ENCODE results near the gene RASA3.
"Not testable (repeated sequence)": the region's sequence is repeated elsewhere in the genome, so short reads cannot be mapped to it uniquely, and the experiment has no call there.

The RASA3 gene

DNA sequence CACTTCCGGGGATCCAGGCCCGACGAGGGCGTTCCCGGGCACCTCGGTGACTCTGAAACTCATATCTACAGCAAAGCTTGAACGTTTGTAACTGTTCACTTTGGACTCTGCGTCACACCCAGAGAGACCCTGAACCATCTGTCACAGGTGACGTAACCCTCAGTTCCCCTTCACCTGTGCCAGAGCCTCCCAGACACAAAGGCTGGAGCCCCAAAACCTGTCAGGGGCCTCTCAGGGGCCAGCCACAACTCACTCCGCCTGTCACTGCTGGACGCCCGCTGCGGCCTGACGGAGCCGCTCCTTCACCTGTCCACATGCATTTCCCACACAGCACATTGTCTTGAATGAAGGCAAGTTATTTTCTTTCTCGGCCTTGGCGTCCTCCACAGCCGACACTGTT, 8.0 kb downstream of the RASA3 start:
- DNase-seq: no peak

DNA sequence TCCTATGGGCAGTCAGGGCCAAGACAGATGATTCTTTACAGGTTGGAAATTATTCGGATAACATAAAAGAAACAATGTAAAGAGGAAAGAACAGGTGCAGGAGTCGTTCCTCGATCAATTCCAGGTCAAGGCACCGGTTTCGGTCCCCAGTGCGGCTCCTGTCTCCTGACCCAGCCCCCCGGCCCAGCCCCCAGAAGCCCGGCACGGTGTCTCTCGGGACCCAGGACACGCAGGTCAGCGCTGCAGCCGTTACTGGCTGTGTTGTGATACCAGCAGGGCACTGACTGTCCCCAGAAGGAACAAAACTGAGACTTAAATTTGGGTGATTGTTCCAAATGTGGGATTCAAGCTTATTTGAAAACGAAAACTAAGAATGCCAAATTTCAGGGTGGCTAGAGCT, 8.5 kb downstream of the RASA3 start:
- no peak for DNase-seq

DNA sequence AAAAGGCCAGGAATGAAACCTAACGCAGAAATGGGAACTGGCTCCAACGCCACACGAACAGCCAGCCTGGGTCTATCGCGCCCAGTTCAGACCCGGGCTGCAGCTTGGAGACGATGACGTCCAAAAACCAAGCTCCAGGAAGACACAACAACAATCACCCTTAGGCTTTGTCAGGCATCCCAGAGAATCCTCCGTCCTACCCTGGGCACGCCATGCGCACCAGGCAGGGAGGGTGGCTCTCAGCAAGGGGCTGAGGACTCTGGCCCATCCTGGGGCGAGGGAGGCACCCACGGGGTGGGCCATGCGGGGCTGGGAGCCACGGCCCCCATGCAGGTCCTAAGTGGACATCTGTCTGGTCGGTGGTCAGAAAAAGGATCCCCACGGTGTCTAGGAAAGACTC, 9.0 kb downstream of the RASA3 start:
- DNase-seq: no peak

DNA sequence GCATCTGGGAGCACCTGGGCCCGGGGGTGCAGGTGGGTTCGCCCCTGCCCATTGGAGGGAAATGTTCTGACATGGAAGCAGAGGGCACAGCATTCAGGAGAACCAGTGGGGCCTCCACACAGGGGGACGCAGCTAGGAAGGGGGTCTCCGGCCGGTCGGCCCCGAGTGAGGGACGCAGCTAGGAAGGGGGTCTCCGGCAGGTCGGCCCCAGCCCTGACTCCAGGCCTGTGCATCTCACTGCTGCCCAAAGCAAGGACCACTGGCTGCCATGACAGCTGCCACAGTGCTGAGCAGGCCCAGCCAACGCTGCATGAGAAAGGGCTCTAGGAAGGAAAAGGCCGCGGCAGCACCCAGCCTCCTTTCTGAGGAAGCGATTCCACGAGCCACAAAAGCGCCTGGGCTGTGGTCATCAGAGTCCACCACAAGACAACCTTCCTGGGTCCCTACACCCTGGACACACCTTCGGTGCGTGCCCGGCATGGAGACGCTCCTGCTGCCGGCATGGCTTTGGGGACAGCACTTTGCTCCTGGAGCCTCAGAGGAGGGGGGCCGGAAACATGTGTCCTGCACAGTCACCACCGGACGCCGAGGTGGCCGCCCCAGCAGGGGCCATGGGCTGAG, 9.7 kb downstream of the RASA3 start:
- no peak for DNase-seq

DNA sequence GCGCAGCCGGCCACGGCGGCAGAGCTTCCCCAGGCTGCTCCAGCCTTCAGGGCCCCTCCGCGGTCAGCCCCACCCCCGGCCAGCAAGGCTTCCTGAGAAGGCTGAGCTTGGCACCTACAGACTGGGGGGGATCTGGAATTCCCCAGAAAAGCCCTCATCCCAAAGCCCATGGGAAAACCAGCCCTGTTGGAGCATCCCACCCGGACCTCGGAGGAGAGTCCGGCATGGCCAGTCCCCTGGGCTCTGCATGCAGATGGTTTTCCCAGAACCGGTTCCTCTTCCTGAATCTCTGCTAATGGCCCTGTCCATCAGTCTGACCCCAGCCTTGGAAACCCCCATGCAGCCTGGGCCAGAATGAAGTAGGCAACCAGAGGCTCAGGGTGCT, 10.3 kb downstream of the RASA3 start:
- DNase-seq: no peak

DNA sequence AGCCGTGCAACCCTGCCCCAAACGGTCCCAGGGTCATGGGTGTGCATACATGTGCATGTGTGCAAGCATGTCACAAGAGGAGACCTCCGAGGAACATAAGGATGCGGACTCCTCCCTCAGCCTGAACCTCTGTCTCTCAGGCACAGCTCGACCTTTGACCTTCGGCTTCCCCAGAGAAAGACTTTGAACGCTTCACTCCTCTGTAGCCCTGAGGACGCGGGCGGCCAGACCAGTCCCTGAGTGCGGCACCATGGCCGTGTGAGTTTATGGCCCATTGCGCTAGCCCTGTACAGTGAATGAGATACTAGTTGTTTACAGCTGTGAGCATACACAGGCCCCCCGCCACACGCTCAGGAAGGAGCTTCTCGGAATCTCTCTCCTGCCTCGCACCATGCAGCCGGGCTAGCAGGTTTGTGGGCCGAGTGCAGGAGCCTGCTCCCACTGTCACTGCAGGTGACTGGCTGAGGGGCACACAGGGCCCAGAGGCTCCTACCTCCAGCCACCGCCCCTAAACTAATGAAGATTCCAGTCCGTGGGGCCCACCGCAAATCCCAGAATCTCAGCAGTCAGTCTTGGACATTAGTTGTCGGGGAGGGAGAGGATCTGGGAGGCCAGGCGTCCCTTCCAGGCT, 10.8 kb downstream of the RASA3 start:
- DNase-seq: no peak

DNA sequence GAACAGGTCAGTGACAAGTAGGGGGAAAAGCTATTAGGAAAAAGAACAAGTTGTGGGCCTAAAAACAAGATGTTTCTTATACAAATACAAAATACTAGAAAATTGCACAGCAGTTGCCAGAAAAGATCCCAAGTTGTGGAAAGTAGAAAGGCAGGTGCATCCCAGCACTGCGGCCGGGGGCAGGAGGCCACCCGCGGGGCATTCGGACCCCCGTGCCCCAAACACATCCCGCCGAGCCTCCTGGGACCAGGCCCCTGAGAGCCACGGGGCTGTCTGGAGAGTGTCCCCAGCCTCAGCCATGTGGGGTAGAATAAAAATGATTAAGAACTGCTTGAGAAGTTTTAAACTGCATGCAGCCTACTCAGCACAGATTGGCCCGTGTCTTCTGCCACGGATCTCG, 11.4 kb downstream of the RASA3 start:
- DNase-seq: no peak

DNA sequence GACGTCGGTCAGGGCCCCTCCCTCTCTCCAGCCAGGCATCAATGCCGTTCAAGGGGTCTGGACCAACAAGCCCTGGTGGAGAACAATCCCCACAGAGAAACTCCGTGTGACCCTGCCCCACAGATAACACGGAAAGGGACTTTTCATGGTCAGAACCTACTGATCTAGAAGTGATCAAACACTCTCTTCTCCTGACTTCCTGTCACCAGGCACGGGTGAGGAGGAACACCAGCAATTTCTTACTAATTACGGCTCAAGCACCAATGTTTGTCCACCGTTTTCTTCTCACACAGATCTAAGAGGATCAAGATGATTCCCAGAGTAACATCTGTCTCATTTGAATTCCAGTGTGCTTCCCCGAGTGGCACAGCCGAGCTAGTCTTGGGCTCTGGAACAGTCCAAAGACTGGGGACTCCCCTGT, 11.8 kb downstream of the RASA3 start:
- DNase-seq: no peak

DNA sequence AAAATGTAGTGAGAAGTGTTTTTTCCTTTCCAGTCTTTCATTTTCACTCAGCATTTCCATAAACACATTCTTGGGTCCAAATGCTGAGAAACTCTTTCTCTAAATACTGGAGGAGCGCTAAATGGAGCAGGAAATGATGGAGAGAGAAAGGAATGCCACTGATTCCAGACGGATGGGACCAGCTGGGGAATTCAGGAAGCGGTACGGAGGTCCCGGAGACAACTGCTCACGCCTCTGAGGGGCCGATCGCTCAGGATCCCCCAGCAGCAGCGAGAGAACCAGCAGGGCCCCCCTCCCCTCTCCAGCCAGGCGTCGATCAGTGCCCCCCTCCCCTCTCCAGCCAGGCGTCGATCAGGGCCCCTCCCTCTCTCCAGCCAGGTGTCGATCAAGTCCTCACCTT, 13.2 kb downstream of the RASA3 start:
- no peak for DNase-seq

DNA sequence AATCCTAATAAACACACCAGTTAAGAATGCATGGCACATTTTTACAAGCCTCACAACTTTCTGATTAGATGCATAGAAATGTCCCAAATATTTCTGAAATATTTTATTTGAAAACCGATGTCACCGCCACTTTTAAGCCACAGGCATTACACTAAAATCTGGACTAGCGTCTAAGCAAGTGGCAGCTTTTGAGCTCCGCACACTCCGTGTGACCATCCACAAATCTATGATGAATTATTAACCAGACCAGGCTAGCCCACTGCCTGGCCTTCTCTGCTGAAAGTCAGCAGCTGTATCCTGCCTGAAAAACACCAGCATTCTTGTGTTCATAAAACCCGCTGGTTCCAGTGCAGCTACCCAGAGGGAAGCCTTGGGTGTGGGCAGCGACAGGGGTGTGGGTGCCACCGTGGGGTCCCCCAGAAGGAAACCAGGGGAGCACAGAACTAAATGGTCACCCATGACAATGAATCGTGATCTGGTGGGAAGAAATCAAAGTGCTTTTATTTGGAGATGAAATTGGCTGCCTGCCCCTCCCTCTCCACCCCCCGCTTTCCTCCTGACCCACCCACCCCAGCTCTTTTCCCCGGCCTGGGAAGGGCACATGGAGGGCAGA, 13.8 kb downstream of the RASA3 start:
- no peak for DNase-seq

DNA sequence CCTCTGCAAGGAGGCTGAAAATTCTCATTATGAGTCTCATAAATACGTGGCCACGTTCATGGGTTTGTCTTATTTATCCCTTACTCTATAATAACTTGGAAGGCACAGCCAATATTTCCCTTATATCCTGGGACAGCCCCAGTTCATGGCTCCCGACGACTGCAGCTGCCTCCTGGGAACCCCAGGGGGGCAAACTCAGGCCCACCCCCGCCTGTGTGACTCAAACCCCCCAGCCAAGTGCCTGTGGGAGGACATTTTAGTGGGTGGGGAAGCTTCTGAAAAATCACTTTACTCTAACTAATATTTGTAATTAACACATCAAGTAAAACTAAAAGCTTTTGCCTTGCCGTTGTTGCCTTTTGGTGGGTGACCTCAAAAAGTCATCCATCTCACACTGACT, 14.3 kb downstream of the RASA3 start:
- no peak for DNase-seq

DNA sequence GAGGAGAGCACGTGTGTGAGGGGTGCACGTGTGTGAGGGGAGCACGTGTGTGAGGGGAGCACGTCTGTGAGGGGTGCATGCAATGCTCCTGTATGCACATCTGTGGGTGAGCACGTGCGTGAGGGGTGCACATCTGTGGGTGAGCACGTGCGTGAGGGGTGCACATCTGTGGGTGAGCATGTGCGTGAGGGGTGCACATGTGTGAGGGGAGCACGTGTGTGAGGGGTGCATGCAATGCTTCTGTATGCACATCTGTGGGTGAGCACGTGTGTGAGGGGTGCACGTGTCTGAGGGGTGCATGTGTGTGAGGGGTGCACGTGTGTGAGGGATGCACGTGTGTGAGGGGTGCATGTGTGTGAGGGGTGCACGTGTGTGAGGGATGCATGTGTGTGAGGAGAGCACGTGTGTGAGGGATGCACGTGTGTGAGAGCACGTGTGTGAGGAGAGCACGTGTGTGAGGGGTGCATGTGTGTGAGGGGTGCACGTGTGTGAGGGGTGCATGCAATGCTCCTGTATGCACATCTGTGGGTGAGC, 15.0 kb downstream of the RASA3 start:
- not testable (repeated sequence) for DNase-seq

DNA sequence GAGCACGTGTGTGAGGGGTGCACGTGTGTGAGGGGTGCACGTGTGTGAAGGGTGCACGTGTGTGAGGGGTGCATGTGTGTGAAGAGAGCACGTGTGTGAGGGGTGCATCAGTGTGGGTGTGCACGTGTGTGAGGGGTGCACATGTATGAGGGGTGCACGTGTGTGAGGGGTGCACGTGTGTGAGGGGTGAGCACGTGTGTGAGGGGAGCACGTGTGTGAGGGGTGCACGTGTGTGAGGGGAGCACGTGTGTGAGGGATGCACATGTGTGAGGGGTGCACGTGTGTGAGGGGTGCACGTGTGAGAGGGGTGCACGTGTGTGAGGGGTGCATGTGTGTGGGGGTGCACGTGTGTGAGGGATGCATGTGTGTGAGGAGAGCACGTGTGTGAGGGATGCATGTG, 15.7 kb downstream of the RASA3 start:
- DNase-seq: no peak

DNA sequence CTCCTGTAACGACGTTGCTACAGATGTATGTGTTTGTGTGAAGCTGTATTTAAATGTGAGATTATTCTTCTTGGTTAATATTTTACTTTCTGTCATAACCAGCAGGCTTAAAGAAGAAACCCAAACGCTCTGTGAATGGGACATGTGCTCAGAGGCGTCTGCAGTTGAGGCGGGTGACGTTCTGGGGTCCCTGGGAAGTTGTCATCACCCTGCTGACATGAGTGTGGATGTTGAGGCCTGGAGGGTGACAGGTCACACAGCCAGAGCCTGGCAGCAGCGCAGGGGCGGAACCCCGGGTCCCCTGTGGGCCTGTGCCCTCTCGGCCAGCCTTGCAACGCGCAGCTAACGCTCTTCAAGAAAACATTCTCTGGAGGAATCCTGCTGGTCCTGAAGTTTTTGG, 16.6 kb downstream of the RASA3 start:
- no peak for DNase-seq

DNA sequence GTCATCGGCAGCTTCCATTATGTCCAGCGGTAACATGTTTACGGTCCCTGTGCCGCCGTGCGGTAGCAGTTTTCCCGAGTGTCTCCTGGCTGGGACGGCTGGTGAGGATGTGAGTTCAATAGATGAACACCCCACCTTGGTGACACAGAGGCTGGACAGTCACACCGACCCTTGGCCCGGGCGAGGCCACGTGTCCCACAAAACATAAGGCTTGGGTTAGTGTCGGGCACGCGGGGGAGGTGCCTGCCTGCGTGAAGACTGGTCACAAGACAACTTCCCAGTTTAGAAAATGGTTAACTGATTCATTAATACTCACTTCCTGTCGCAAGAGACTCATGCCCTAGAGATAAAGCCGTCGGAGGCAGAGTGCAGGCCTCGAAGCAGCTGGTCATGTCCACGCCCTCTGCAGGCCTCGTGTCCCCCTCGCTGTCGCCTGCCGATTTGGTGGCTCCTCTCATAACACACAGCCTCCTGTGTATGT, 17.2 kb downstream of the RASA3 start:
- DNase-seq: no peak

DNA sequence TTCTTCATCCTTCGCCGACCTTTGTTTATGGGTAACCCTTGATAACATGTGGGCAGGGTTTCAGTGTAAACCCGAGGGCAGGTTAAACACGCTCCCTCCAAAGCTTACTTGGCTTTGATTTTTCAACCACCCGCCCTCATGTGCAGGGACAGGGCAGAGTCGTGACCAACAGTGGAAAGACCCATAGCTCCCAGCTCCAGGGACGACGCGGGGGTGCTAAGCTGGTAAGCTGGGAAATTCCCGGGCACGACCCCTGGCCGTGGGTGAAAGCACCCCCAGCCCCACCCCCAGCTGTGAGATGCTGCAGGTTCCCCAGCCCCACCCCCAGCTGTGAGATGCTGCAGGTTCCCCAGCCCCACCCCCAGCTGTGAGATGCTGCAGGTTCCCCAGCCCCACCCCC, 17.8 kb downstream of the RASA3 start:
- DNase-seq: not testable (repeated sequence)

DNA sequence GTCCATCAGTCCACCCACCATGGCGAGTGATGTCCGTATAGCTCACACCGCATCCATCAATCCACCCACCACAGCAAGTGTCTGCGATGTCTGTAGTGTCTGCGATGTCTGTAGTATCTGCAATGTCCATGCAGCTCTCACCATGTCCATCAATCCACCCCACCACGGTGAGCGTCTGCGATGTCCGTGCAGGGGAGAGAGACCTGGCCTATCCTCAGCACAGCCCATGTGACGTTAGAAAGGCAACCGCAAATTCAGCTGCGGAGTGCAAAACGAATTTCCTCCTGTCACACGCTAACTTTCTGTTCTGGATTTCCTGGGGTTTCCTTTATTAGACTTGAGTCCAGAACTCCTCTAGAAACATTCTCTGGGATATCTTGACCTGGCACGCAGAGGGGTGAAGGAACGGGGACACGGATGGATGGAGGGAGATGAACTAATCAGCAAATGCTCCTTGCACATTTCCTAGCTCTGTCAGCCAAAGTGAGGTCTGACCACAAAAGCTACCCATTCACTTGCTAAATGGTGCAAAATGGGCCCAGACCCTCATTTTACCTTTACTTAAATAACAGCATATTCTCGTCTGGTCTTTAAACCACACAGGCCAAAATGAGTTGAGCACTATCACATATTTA, 18.3 kb downstream of the RASA3 start:
- DNase-seq: no peak

DNA sequence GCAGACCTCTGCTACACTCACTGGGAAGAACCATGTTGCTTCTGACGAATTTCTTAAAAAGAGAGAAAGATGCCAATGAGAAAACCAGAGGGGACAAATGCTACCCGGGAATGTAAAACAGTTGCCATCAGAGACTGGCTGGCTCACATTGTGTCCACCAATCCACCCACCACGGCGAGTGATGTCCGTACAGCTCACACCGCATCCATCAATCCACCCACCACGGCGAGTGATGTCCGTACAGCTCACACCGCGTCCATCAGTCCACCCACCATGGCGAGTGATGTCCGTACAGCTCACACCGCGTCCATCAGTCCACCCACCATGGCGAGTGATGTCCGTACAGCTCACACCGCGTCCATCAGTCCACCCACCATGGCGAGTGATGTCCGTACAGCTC, 19.0 kb downstream of the RASA3 start:
- not testable (repeated sequence) for DNase-seq

DNA sequence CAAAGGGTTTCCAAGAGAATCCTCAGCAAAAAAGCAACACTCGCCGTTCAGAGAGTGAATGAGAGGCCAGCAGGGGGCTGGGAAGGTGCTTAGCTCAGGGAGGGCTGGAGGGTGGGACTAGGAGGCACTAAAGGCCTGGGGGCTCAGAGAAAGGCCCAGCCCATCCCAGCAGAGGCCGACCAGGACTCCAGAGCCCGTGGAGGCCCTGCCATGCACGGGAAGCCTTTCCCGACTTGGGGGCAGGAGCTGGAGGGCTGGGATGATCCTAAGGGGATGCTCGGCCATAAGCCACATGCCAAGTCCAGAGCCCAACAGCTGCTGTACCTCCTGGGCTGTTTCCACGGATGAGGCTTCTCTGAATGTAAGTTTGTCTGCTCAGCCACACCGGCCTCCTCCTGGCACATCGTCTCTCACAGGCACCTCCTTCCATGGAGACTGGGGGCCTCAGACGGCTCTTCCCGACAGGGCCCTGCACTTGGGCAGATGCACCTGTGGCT, 19.5 kb downstream of the RASA3 start:
- DNase-seq: no peak

DNA sequence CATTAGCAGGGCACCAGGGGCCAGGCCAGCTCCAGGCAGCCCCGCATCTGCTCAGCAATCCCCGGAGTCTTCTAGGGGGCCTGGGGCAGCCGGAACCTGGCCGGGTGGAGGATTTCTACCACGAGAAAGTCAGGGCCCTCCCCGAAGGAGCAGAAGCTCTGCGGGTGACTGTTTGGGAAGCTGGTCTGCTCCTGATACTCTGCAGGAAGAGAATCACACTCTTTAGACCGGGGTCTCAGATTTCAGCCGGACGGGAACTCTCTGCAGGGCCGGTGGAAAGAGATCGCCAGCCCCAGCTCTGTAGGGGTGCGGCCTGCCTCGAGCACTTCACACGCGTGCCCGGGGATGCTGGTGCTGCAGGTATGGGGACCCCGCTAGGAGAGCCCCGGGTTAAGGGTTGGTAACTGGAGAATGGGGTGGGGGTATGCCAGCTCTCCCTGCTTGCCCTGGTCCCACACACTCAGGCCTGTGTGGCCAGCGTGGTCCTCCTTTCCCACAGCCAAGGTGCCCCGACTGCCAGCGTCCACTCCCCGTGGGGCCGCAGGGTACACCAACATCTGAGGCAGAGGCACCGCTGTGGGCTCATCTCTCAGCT, 20.1 kb downstream of the RASA3 start:
- no peak for DNase-seq

DNA sequence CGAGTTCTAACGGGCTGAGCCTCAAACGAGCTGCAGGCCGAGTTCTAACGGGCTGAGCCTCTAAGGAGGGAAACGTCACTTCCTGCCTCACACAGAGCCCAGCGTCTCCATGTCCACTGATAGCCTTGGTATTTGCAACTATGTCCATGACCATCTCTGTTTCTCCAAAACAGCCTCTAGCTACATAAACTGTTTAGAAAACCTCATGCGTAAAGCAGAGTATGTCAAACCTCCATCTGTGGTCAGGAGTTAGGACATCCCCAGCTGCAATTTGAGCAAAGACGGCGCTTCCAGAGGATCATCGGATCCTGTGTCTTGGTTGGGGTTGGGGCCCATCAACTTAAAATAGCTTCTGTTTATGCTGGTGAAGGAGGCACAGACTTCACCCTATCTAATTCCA, 20.8 kb downstream of the RASA3 start:
- no peak for DNase-seq

DNA sequence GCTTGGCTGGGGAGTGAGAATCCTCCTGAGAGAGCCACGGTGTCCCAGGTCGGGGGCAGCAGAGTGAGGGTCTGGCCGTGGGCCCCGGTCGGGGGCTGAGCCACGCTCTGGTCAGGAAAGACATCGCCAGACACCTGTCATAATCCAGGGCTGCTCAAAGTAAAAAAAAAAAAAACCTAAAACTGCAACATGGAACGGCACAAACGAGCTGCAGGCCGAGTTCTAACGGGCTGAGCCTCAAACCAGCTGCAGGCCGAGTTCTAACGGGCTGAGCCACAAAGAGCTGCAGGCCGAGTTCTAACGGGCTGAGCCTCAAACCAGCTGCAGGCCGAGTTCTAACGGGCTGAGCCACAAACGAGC, 21.6 kb downstream of the RASA3 start:
- DNase-seq: not testable (repeated sequence)

DNA sequence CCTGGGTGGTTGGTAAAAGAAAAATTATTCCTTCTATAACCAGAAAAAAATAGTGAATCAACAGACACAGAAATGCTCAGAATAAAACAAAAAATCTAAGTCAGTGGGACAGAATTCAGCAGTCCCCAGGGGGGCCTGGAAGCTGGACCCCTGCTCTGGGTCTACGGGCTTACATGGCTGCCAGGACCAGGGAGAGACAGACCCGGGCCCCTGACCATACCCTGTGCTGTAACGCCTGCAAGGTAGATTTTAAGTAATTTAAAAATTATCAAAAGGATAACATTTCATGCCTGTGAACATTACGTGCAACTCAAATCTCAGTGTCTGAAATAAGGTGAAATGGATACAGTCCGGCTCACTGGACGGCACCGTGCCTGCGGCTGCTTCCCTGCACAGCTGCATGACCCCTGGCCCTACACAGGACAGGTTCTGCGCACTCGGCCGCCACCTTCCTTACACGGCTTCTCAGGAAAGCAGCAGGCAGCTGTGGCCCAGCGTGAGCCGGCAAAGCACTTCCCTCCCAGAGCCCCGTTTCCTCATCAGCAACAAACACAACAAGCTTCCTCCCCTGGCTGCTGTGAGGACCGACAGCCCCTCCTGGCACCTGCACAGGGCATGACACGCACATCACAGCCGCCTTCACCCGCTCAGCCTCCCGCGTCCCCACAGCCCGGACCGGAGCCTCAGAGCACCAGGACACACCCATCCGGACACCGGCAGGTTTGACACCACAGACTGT, 22.2 kb downstream of the RASA3 start:
- no peak for DNase-seq

Data from NCI-H1048 (cell line).